HCT116 (cell line): ENCODE results near the gene GHR. TPM values are rescaled to one million over a fixed set of nuclear protein-coding genes. Genes with fewer than 3 reads are reported as not detected.

Source experiments
- ATAC-seq: fragments of 200-7000 bp; cut with Tn5 transposase; 2 replicates; pipeline ENCODE4 v1.9.1; 2020; ENCODE audit warnings: mild to moderate bottlenecking, moderate library complexity
- BruUV-seq: library from RNA; stranded (reverse); fragments of 400-500 nt; replicated peaks from 2 replicates; lab custom pipeline; 2021; lab: Mats Ljungman, UMichigan
- CTCF ChIA-PET: fragments of 300-600 bp; sonication (Branson Sonifier 250); formaldehyde crosslinking; loops from one replicate; lab custom pipeline; 2021; ENCODE audit warnings: antibody characterized with exemption; lab: Charles Lee
- POLR2A ChIA-PET: fragments of 300-600, 350-600 bp; sonication (Branson Sonifier 250); formaldehyde crosslinking; loops from one replicate; lab custom pipeline; 2021; ENCODE audit warnings: antibody characterized with exemption; lab: Charles Lee
- RAD21 ChIA-PET, 2 experiments: fragments of 300-600 bp; sonication (Branson Sonifier 250); formaldehyde crosslinking; loops; one replicate each; lab custom pipeline; 2023; ENCODE audit warnings: low total read pairs in 2 of 2; ENCODE audit not compliant: uncharacterized antibody in 2 of 2, unreplicated experiment in 2 of 2, low non-redundant PET in 1 of 2; lab: Charles Lee
- DNase-seq: peaks from one replicate; pipeline ENCODE4 v3.0.0-alpha.2; 2010; ENCODE audit warnings: low read depth, low spot score
- H2AFZ ChIP-seq: fragments of 200-600 bp; shearing (Covaris generic), sonication (generic); 2 replicates; pipeline ENCODE4 v1.6.1; 2017; ENCODE audit warnings: low read depth, mixed run types, mixed read lengths, antibody characterized with exemption, low read length; ENCODE audit not compliant: poor library complexity, severe bottlenecking
- H3K27ac ChIP-seq: 2 replicates; pipeline ENCODE4 v1.5.1; 2012; ENCODE audit warnings: low read depth, low read length
- H3K27me3 ChIP-seq: fragments of 200-600 bp; sonication (generic); 2 replicates; pipeline ENCODE4 v1.6.1; 2016; ENCODE audit warnings: mixed run types, low read length, mixed read lengths; ENCODE audit not compliant: insufficient read depth
- H3K36me3 ChIP-seq, 2 experiments: fragments of 200-500 bp in 1 of 2; fragments of 200-600 bp in 1 of 2; sonication (Bioruptor generic) in 1 of 2; sonication (generic) in 1 of 2; 2 replicates each; pipeline versions ENCODE4 v1.5.1 to v1.6.1; 2014 to 2016; ENCODE audit warnings: low read length in 2 of 2, inconsistent platforms in 1 of 2, mixed read lengths in 1 of 2, mixed run types in 1 of 2; ENCODE audit not compliant: insufficient read depth in 2 of 2, control insufficient read depth in 1 of 2
- H3K4me1 ChIP-seq, 2 experiments: fragments of 200-600 bp in 1 of 2; sonication (generic) in 1 of 2; 2 replicates each; pipeline versions ENCODE4 v1.5.1 to v1.6.1; 2012 to 2017; ENCODE audit warnings: low read length in 2 of 2, inconsistent platforms in 1 of 2, mild to moderate bottlenecking in 1 of 2, mixed read lengths in 1 of 2, mixed run types in 1 of 2, moderate library complexity in 1 of 2; ENCODE audit not compliant: insufficient read depth in 2 of 2, control insufficient read depth in 1 of 2
- H3K4me2 ChIP-seq: fragments of 200-600 bp; sonication (generic); 2 replicates; pipeline ENCODE4 v1.6.1; 2017; ENCODE audit warnings: mixed run types, low read length, mixed read lengths
- H3K4me3 ChIP-seq, 2 experiments: fragments of 200-600 bp in 1 of 2; sonication (generic) in 1 of 2; replicated peaks in 1 of 2; 2 replicates each; pipeline ENCODE4 v1.5.1; 2011 to 2016; ENCODE audit warnings: low read length in 2 of 2, control low read depth in 1 of 2, low read depth in 1 of 2, mild to moderate bottlenecking in 1 of 2, mixed read lengths in 1 of 2, mixed run types in 1 of 2
- H3K79me2 ChIP-seq: fragments of 200-600 bp; sonication (generic); 2 replicates; pipeline ENCODE4 v1.6.1; 2017; ENCODE audit warnings: mild to moderate bottlenecking, mixed run types, low read length, moderate library complexity, mixed read lengths; ENCODE audit not compliant: insufficient read depth
- H3K9ac ChIP-seq: fragments of 200-600 bp; sonication (generic); 2 replicates; pipeline ENCODE4 v1.6.1; 2016; ENCODE audit warnings: low read length, mixed read lengths
- H3K9me2 ChIP-seq: fragments of 200-600 bp; sonication (generic), shearing (Covaris generic); 2 replicates; pipeline ENCODE4 v1.6.1; 2017; ENCODE audit warnings: mixed run types, mild to moderate bottlenecking, moderate library complexity; ENCODE audit not compliant: insufficient read depth
- H3K9me3 ChIP-seq, 2 experiments: fragments of 200-500 bp in 1 of 2; fragments of 200-600 bp in 1 of 2; sonication (Bioruptor generic) in 1 of 2; sonication (generic) in 1 of 2; 2 replicates each; pipeline ENCODE4 v1.6.1; 2014 to 2017; ENCODE audit warnings: low read length in 2 of 2, mixed read lengths in 2 of 2, inconsistent platforms in 1 of 2, low read depth in 1 of 2, mild to moderate bottlenecking in 1 of 2, mixed run types in 1 of 2, moderate library complexity in 1 of 2; ENCODE audit not compliant: control insufficient read depth in 1 of 2, insufficient read depth in 1 of 2
- H4K20me1 ChIP-seq: fragments of 200-600 bp; sonication (generic), shearing (Covaris generic); 2 replicates; pipeline ENCODE4 v1.6.1; 2017; ENCODE audit warnings: mixed run types, mild to moderate bottlenecking, moderate library complexity; ENCODE audit not compliant: insufficient read depth
- CBX3 ChIP-seq: IDR thresholded peaks from 2 replicates; pipeline ENCODE4 v1.6.1; 2012; ENCODE audit warnings: low read depth
- CEBPB ChIP-seq: IDR thresholded peaks from 2 replicates; pipeline ENCODE4 v1.6.1; 2012; ENCODE audit warnings: low read depth
- MAX ChIP-seq: IDR thresholded peaks from 2 replicates; pipeline ENCODE4 v1.6.1; 2012
- POLR2AphosphoS5 ChIP-seq: IDR thresholded peaks from 2 replicates; pipeline ENCODE4 v1.6.1; 2011; ENCODE audit warnings: mild to moderate bottlenecking, low read depth, low read length, moderate library complexity
- RAD21 ChIP-seq: IDR thresholded peaks from 2 replicates; pipeline ENCODE4 v1.6.1; 2012; ENCODE audit warnings: low read depth, mild to moderate bottlenecking
- SIN3A ChIP-seq: IDR thresholded peaks from 2 replicates; pipeline ENCODE4 v1.6.1; 2012; ENCODE audit warnings: low read depth
- SRF ChIP-seq: IDR thresholded peaks from 2 replicates; pipeline ENCODE4 v1.6.1; 2012; ENCODE audit warnings: low read depth
- YY1 ChIP-seq: IDR thresholded peaks from 2 replicates; pipeline ENCODE4 v1.6.1; 2011; ENCODE audit warnings: low read length, low read depth, moderate library complexity, mild to moderate bottlenecking; ENCODE audit not compliant: insufficient replicate concordance; ENCODE audit errors: extremely low read depth
- ZBTB33 ChIP-seq: IDR thresholded peaks from 2 replicates; pipeline ENCODE4 v1.6.1; 2011; ENCODE audit warnings: mild to moderate bottlenecking, low read length, moderate library complexity; ENCODE audit not compliant: insufficient replicate concordance; ENCODE audit errors: extremely low read depth
- ZNF274 ChIP-seq: fragments of 200-500 bp; sonication (Bioruptor generic); IDR thresholded peaks from 2 replicates; pipeline ENCODE4 v1.6.1; 2014; ENCODE audit warnings: mild to moderate bottlenecking, low read depth, low read length, inconsistent platforms
- intact Hi-C: fragments of 100-400 bp; cut with micrococcal nuclease; formaldehyde crosslinking; loops from 2 replicates; pipeline ENCODE4 v1.10.0; 2022
- total RNA-seq: library from RNA; stranded (reverse); gene quantifications from one replicate; pipeline ENCODE4 v1.2.1, GENCODE V29; 2021; ENCODE audit not compliant: unreplicated experiment

GHR gene
- total RNA-seq, 1 experiment from 2014 or later, result not detected

GRCh38 chr5:42719034-42719433 is 295.8 kb downstream of the GHR start (continued):
- no peak for TF ChIP-seq SIN3A
- TF ChIP-seq CBX3, result no peak
- TF ChIP-seq SRF, result no peak
- no peak for TF ChIP-seq CEBPB
- TF ChIP-seq ZNF274, result no peak
- no peak for TF ChIP-seq POLR2AphosphoS5
- TF ChIP-seq ZBTB33, result no peak
- no peak for TF ChIP-seq YY1

- BruUV-seq, result no TSS peak
- H3K9me2 ChIP-seq, result no peaks in the 10 kb centered on the region
- no peak overlapping the region for H3K4me2 ChIP-seq
- ATAC-seq, result no peak
- no peaks in the 10 kb centered on the region for H3K9me3 ChIP-seq
- RAD21 ChIA-PET, result no interaction called here
- POLR2A ChIA-PET, result no interaction called here
- H2AFZ ChIP-seq, result no peak overlapping the region
- no peaks in the 10 kb centered on the region for H4K20me1 ChIP-seq
- H3K4me1 ChIP-seq, result no peaks in the 10 kb centered on the region
- H3K36me3 ChIP-seq, result no peaks in the 10 kb centered on the region
- H3K4me3 ChIP-seq, result no peak overlapping the region
- H3K27ac ChIP-seq, result no peak overlapping the region
- CTCF ChIA-PET, result no interaction called here
- H3K9ac ChIP-seq, result no peak overlapping the region
- H3K79me2 ChIP-seq, result no peaks in the 10 kb centered on the region
- TF ChIP-seq MAX (no peak), RAD21 (no peak)
- TF ChIP-seq, all 23 proteins: peak for 0
- peaks cover 11% of the 10 kb centered on the region; the same call in 1 of the 2 replicates for H3K27me3 ChIP-seq
- intact Hi-C loops, result no loop called here
- DNase-seq, result no peak
These were observed 297.0 kb downstream of the GHR start for GRCh38 chr5:42720251-42720650.
